H1 (cell line): ENCODE measurements around the gene MVP. TPM values are rescaled to one million over a fixed set of nuclear protein-coding genes. Genes with fewer than 3 reads are reported as not detected.

Experiments
- CTCF ChIA-PET: fragments of 300-600 bp; sonication (Branson Sonifier 250); formaldehyde crosslinking; loops from one replicate; lab custom pipeline; 2021; ENCODE audit not compliant: partially characterized antibody; lab: Charles Lee
- POLR2A ChIA-PET: fragments of 300-600 bp; sonication (Branson Sonifier 250); formaldehyde crosslinking; loops from one replicate; lab custom pipeline; 2021; ENCODE audit warnings: inconsistent platforms; ENCODE audit not compliant: partially characterized antibody; lab: Charles Lee
- DNase-seq, 2 experiments: peaks; one replicate each; pipeline versions ENCODE4 v3.0.0 to v3.0.0-alpha.2; 2010 to 2022; ENCODE audit warnings: low spot score in 2 of 2, low read depth in 1 of 2, mixed read lengths in 1 of 2
- FAIRE-seq: peaks from 2 replicates; lab custom pipeline; 2011; peaks lifted over from hg19 to GRCh38; lab: Jason Lieb, UNC
- H2AFZ ChIP-seq: 2 replicates; pipeline ENCODE4 v1.8.1; 2012; ENCODE audit warnings: low read length, inconsistent platforms
- H2AK5ac ChIP-seq: 2 replicates; pipeline ENCODE4 v1.6.1; 2013; ENCODE audit warnings: low read depth, low read length
- H2BK120ac ChIP-seq: replicated peaks from 2 replicates; pipeline ENCODE3; 2013; ENCODE audit warnings: low read depth, low read length, inconsistent platforms
- H2BK12ac ChIP-seq: 2 replicates; pipeline ENCODE4 v1.6.1; 2013; ENCODE audit warnings: low read depth, low read length
- H2BK15ac ChIP-seq: 2 replicates; pipeline ENCODE4 v1.6.1; 2013; ENCODE audit warnings: low read length
- H2BK20ac ChIP-seq: 2 replicates; pipeline ENCODE4 v1.6.1; 2013; ENCODE audit warnings: low read length
- H2BK5ac ChIP-seq: 2 replicates; pipeline ENCODE4 v1.6.1; 2013; ENCODE audit warnings: low read depth, low read length
- H3K14ac ChIP-seq: 2 replicates; pipeline ENCODE4 v1.6.1; 2013; ENCODE audit warnings: inconsistent platforms; ENCODE audit not compliant: insufficient read length
- H3K18ac ChIP-seq: 2 replicates; pipeline ENCODE4 v1.6.1; 2013; ENCODE audit warnings: low read length; ENCODE audit errors: extremely low read depth
- H3K23ac ChIP-seq: 2 replicates; pipeline ENCODE4 v1.6.1; 2013; ENCODE audit warnings: inconsistent platforms; ENCODE audit not compliant: insufficient read length
- H3K23me2 ChIP-seq: 2 replicates; pipeline ENCODE4 v1.6.1; 2013; ENCODE audit warnings: low read depth, low read length
- H3K27ac ChIP-seq: 2 replicates; pipeline ENCODE4 v1.6.1; 2011; ENCODE audit warnings: low read depth, low read length, inconsistent platforms
- H3K27me3 ChIP-seq, 4 experiments: replicated peaks in 1 of 4; 1 replicate in 1 of 4; 2 replicates in 3 of 4; pipeline versions ENCODE4 v1.6.1 to v1.8.1; 2011 to 2013; ENCODE audit warnings: low read length in 3 of 4, mild to moderate bottlenecking in 3 of 4, inconsistent platforms in 2 of 4, mixed read lengths in 2 of 4, moderate library complexity in 1 of 4; ENCODE audit not compliant: control insufficient read depth in 3 of 4, insufficient read depth in 3 of 4; ENCODE audit errors: extremely low read depth in 1 of 4
- H3K36me3 ChIP-seq, 4 experiments: 2 replicates each; pipeline versions ENCODE4 v1.6.1 to v1.8.1; 2011 to 2013; ENCODE audit warnings: mild to moderate bottlenecking in 4 of 4, low read length in 3 of 4, moderate library complexity in 2 of 4, control low read depth in 1 of 4, inconsistent platforms in 1 of 4; ENCODE audit not compliant: insufficient read depth in 4 of 4, control insufficient read depth in 2 of 4
- H3K4ac ChIP-seq: replicated peaks from 2 replicates; pipeline ENCODE3; 2013; ENCODE audit warnings: low read length, low read depth, mixed read lengths, inconsistent platforms; ENCODE audit not compliant: insufficient read length
- H3K4me1 ChIP-seq, 4 experiments: replicated peaks in 1 of 4; 1 replicate in 1 of 4; 2 replicates in 3 of 4; pipeline versions ENCODE4 v1.6.1 to v1.8.1; 2011 to 2013; ENCODE audit warnings: low read length in 3 of 4, inconsistent platforms in 2 of 4, mixed read lengths in 1 of 4; ENCODE audit not compliant: insufficient read depth in 4 of 4, control insufficient read depth in 3 of 4
- H3K4me2 ChIP-seq, 2 experiments: 2 replicates each; pipeline versions ENCODE4 v1.6.1 to v1.8.1; 2011 to 2013; ENCODE audit warnings: low read depth in 2 of 2, low read length in 2 of 2, control low read depth in 1 of 2, inconsistent platforms in 1 of 2, mild to moderate bottlenecking in 1 of 2; ENCODE audit not compliant: insufficient read depth in 1 of 2
- H3K4me3 ChIP-seq, 4 experiments: fragments of 200-600, 300-600 bp in 1 of 4; sonication (generic), shearing (Covaris generic), sonication (Bioruptor Twin) in 1 of 4; 2 replicates each; pipeline versions ENCODE4 v1.5.1 to v1.8.1; 2011 to 2016; ENCODE audit warnings: low read length in 4 of 4, low read depth in 3 of 4, control low read depth in 2 of 4, inconsistent platforms in 2 of 4, mild to moderate bottlenecking in 2 of 4, mixed read lengths in 1 of 4, moderate library complexity in 1 of 4; ENCODE audit not compliant: insufficient read depth in 2 of 4; ENCODE audit errors: extremely low read depth in 1 of 4
- H3K56ac ChIP-seq: replicated peaks from 2 replicates; pipeline ENCODE3; 2013; ENCODE audit warnings: low read depth, mild to moderate bottlenecking, mixed read lengths, low read length, inconsistent platforms; ENCODE audit not compliant: insufficient read length
- H3K79me1 ChIP-seq: 2 replicates; pipeline ENCODE4 v1.6.1; 2013; ENCODE audit warnings: low read depth, low read length, control low read depth
- H3K79me2 ChIP-seq, 2 experiments: 2 replicates each; pipeline versions ENCODE4 v1.6.1 to v1.8.1; 2012 to 2013; ENCODE audit warnings: low read length in 2 of 2, mild to moderate bottlenecking in 2 of 2, inconsistent platforms in 1 of 2; ENCODE audit not compliant: insufficient read depth in 2 of 2, control insufficient read depth in 1 of 2
- H3K9ac ChIP-seq, 4 experiments: replicated peaks in 1 of 4; 1 replicate in 1 of 4; 2 replicates in 3 of 4; pipeline versions ENCODE4 v1.6.1 to v1.8.1; 2011 to 2013; ENCODE audit warnings: low read depth in 3 of 4, low read length in 3 of 4, control low read depth in 2 of 4, mild to moderate bottlenecking in 2 of 4, moderate library complexity in 2 of 4, inconsistent platforms in 1 of 4; ENCODE audit errors: extremely low read depth in 1 of 4
- H3K9me3 ChIP-seq, 2 experiments: 2 replicates each; pipeline versions ENCODE4 v1.6.1 to v1.8.1; 2012 to 2013; ENCODE audit warnings: mild to moderate bottlenecking in 2 of 2, moderate library complexity in 2 of 2, control low read depth in 1 of 2, inconsistent platforms in 1 of 2, low read depth in 1 of 2, low read length in 1 of 2, mixed read lengths in 1 of 2; ENCODE audit not compliant: insufficient read depth in 2 of 2
- H4K20me1 ChIP-seq, 2 experiments: replicated peaks in 1 of 2; 2 replicates each; pipeline versions ENCODE3 to v1.8.1; 2011 to 2013; ENCODE audit warnings: inconsistent platforms in 2 of 2, low read length in 2 of 2, mild to moderate bottlenecking in 1 of 2; ENCODE audit not compliant: insufficient read depth in 2 of 2, control insufficient read depth in 1 of 2
- H4K5ac ChIP-seq: 2 replicates; pipeline ENCODE4 v1.6.1; 2013; ENCODE audit warnings: low read length, low read depth, mixed read lengths, inconsistent platforms; ENCODE audit not compliant: insufficient read length
- H4K8ac ChIP-seq: 2 replicates; pipeline ENCODE4 v1.8.0; 2013; ENCODE audit warnings: mild to moderate bottlenecking, moderate library complexity, low read length, inconsistent platforms; ENCODE audit not compliant: insufficient read depth; ENCODE audit errors: extremely low read depth
- H4K91ac ChIP-seq: replicated peaks from 2 replicates; pipeline ENCODE3; 2013; ENCODE audit warnings: low read length, mixed read lengths, inconsistent platforms; ENCODE audit not compliant: insufficient read length
- JUN ChIP-seq: IDR thresholded peaks from 2 replicates; pipeline ENCODE4 v1.6.1; 2011; ENCODE audit warnings: low read depth, mild to moderate bottlenecking, improper control_type of control experiment, low read length
- KDM5A ChIP-seq: fragments of 200-600 bp; IDR thresholded peaks from 2 replicates; pipeline ENCODE4 v1.7.1; 2012; ENCODE audit warnings: mild to moderate bottlenecking, low read length, inconsistent platforms, mixed read lengths
- TAF1 ChIP-seq: IDR thresholded peaks from 2 replicates; pipeline ENCODE4 v1.6.1; 2011; ENCODE audit warnings: mild to moderate bottlenecking, low read depth, low read length
- WGBS, 2 experiments: shearing (Covaris generic) in 1 of 2; methylation state at CpG; one replicate each; pipeline versions ENCODE4 v1.1.6 to v1.1.7; 2013 to 2015; ENCODE audit warnings: low lambda C conversion rate in 2 of 2, mixed read lengths in 2 of 2, inconsistent platforms in 1 of 2, low coverage in 1 of 2, missing lambda C conversion rate in 1 of 2; ENCODE audit not compliant: insufficient replicate concordance in 2 of 2, insufficient coverage in 1 of 2, insufficient read length in 1 of 2; ENCODE audit errors: extremely low coverage in 1 of 2, missing lambda C conversion rate in 1 of 2; 5-methylcytosine and 5-hydroxymethylcytosine counted together
- polyA plus RNA-seq, 7 experiments: library from polyadenylated mRNA; depleted of rRNA in 3 of 7; stranded (reverse) in 5 of 7; unstranded in 2 of 7; fragments of >200 nt in 5 of 7; fragments of 200-250 nt in 2 of 7; gene quantifications; 1 replicate in 5 of 7; 2 replicates in 1 of 7; 4 replicates in 1 of 7; pipeline versions ENCODE4 v1.2.1 to v1.2.3, GENCODE V29; 2011 to 2013; ENCODE audit warnings: missing spikeins in 2 of 7, mixed read lengths in 2 of 7
- total RNA-seq: library from RNA; stranded (reverse); fragmentation: NEBNext Ultra II Directional; extraction: Animal tissue kit (Norgen Biotek cat#: 25700); gene quantifications from 2 replicates; pipeline ENCODE4 v1.2.1, GENCODE V29; 2021

MVP gene
- total and polyA plus RNA-seq, 2 of the 8 experiments (the other 6 are each of a cell fraction or from before 2014, with no cell fraction given) = 1.9 TPM

- H2BK12ac ChIP-seq = no peak overlapping the region
- no peak for FAIRE-seq
- POLR2A ChIA-PET = interaction anchor here (0.6 to 1.2 kb wide), 4 partner anchors 10 to 66 kb away, joined by 3 to 5 read pairs (median 4); partner anchors contain the start of gene CDIPT
- no peak overlapping the region for H2AFZ ChIP-seq
- WGBS, 2 experiments = 87% methylated on average over 10 of the region's 10 CpGs; no CpG with 5 or more reads in 1 of the 2 experiments
- no peak for DNase-seq
- H4K5ac ChIP-seq = no peak overlapping the region
- H3K14ac ChIP-seq = no peak overlapping the region
- H3K4me1 ChIP-seq = no peaks in the 10 kb centered on the region
- H2BK15ac ChIP-seq = no peak overlapping the region
- H4K91ac ChIP-seq = no peak overlapping the region
- H3K36me3 ChIP-seq = no peaks in the 10 kb centered on the region; a peak in 2 of 8 replicates
- peaks cover 4% of the 10 kb centered on the region; the same call in 1 of the 2 replicates for H3K79me1 ChIP-seq
- no peaks in the 10 kb centered on the region for H3K9me3 ChIP-seq
- H2AK5ac ChIP-seq = no peak overlapping the region
- no peak overlapping the region for H3K18ac ChIP-seq
- no peaks in the 10 kb centered on the region for H3K79me2 ChIP-seq
- no peak overlapping the region for H3K27ac ChIP-seq
- H4K20me1 ChIP-seq = peaks cover 0 to 3% of the 10 kb centered on the region in 2 experiments
- no peak overlapping the region for H2BK5ac ChIP-seq
- H3K4ac ChIP-seq = no peak overlapping the region
- H2BK120ac ChIP-seq = no peak overlapping the region
- H3K23me2 ChIP-seq = no peaks in the 10 kb centered on the region
- CTCF ChIA-PET = interaction anchor here (1.2 kb wide), 1 partner anchor 9 kb away, joined by 5 read pairs; no protein-coding TSS in a partner anchor
- no peak overlapping the region for H2BK20ac ChIP-seq
- no peak overlapping the region for H3K4me3 ChIP-seq
- H3K23ac ChIP-seq = no peak overlapping the region
- H4K8ac ChIP-seq = no peak overlapping the region
- no peak overlapping the region for H3K4me2 ChIP-seq
- H3K9ac ChIP-seq = no peak overlapping the region
- no peak overlapping the region for H3K56ac ChIP-seq
- H3K27me3 ChIP-seq = no peaks in the 10 kb centered on the region
- TF ChIP-seq TAF1 = no peak
- no peak for TF ChIP-seq JUN
- TF ChIP-seq KDM5A = no peak
Observed at GRCh38 chr16:29891525-29892457, 71.5 kb downstream of the MVP start.
